IMR-90 (cell line): ENCODE measurements around the gene TMEM235. TPM values are rescaled to one million over a fixed set of nuclear protein-coding genes. Genes with fewer than 3 reads are reported as not detected.

Experiments used
- BHLHE40 ChIP-seq: fragments of 150-350 bp; IDR thresholded peaks from 2 replicates; pipeline ENCODE4 v1.6.1; 2016; ENCODE audit warnings: mild to moderate bottlenecking, low read depth, low read length
- CEBPB ChIP-seq: IDR thresholded peaks from 2 replicates; pipeline ENCODE4 v1.6.1; 2012; ENCODE audit warnings: low read depth, low read length, improper control_type of control experiment
- MXI1 ChIP-seq: IDR thresholded peaks from 2 replicates; pipeline ENCODE4 v1.6.1; 2012; ENCODE audit warnings: low read depth, mild to moderate bottlenecking, low read length, moderate library complexity, borderline replicate concordance
- polyA plus RNA-seq, 3 experiments: library from polyadenylated mRNA; depleted of rRNA; stranded (reverse); fragments of >200 nt; gene quantifications; 2 replicates each; pipeline ENCODE4 v1.2.3, GENCODE V29; 2012; ENCODE audit warnings: low replicate concordance in 1 of 3
- total RNA-seq: library from RNA; depleted of rRNA; stranded (reverse); fragments of >200 nt; gene quantifications from 2 replicates; pipeline ENCODE4 v1.2.3, GENCODE V29; 2012

Gene TMEM235
- total and polyA plus RNA-seq, 2 of the 4 experiments (the other 2 are of a cell fraction) = not detected

- TF ChIP-seq CEBPB (no peak), MXI1 (no peak), BHLHE40 (no peak)
Observed at GRCh38 chr17:78249818-78250806, 18.7 kb downstream of the TMEM235 start (continued).
